Measurements from ENCODE around the gene SH3TC1. TPM values are rescaled to one million over a fixed set of nuclear protein-coding genes. Genes with fewer than 3 reads are reported as not detected.

SH3TC1 gene
- polyA plus RNA-seq, 3 donors from 2014 or later: 3.4 to 18.1 (median 4.2) TPM

DNA sequence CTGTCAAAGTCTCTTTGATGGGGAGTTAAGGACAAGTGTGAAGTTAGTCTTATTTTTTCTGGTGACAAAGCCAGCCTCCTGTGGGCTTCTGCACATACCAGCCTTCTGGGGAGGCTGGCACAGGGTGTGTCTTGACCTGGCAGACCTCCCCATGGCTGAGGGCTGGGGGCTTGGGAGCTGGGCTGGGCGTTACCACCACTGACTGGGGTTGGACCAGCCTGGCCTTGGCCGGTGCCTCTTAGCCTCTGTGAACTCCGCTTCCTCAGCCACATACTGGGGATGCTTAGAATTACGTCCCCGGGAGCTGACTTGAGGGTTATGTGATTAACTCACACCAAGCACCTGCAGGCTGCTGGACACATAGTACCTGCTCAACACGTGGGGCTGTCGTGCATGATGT, 14.0 kb downstream of the SH3TC1 start:
- Mint-ChIP-seq H3K36me3 (peaks cover 0 to 8% (median 0%) of the 10 kb centered on the region in 3 donors), H3K27ac (no peak overlapping the region), H3K27me3 (ENCODE audit: low read depth in 3 of 3) (peaks cover 0 to 6% (median 0%) of the 10 kb centered on the region in 3 donors), H3K9me3 (no peaks in the 10 kb centered on the region), H3K4me3 (no peak overlapping the region), H3K4me1 (no peaks in the 10 kb centered on the region)
- no peak for DNase-seq

DNA sequence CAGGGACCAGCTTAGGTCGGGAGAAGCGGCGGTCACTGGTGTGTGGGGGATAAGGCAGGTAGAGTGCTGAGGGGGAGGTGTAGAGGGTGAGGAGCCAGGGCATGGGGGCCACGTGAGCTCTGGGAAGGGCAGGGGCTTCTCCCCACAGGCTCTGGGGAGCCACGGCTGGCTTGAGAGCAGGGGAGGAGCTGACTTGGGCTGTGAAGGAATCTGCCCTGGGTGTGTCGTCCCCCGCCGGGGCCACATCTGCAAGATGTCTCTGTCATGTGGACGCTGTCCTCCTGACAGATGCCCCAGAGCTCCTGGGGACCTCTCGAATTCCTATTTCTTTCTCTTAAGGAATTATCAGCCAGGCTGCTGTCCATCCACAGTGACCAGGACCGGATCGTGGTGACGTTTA, 15.0 kb downstream of the SH3TC1 start:
- Mint-ChIP-seq H3K36me3 (peaks cover 0 to 8% (median 0%) of the 10 kb centered on the region in 3 donors), H3K27ac (no peak overlapping the region)
- no peak for DNase-seq

DNA sequence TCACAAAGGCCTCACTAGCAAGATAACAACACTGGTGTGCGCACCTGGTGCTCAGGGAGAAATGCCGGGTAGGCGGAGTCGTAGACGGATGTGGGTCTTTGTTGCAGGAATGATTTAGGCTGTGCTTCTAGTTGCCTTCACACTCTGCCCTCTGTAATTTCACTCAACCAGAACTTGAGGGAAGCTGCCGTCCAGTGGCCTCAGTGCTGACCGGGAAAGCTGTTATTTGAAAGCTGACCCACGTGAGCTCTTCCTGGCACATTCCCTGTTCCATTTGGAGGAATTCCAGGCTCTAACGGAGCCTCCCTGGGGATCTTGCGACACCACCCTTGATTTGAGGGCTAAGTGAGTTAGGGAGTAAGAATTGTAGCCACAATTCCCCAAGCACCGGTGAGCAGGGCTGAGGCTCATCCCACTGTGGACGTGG, 15.9 kb downstream of the SH3TC1 start:
- H3K27ac Mint-ChIP-seq: no peak overlapping the region
- peaks cover 0 to 6% (median 0%) of the 10 kb centered on the region in 3 donors for H3K27me3 Mint-ChIP-seq (ENCODE audit: low read depth in 3 of 3)
- DNase-seq: no peak
- H3K4me1 Mint-ChIP-seq: no peaks in the 10 kb centered on the region
- no peaks in the 10 kb centered on the region for H3K9me3 Mint-ChIP-seq
- H3K36me3 Mint-ChIP-seq: peaks cover 4 to 12% (median 6%) of the 10 kb centered on the region in 3 donors
- H3K4me3 Mint-ChIP-seq: no peak overlapping the region

More for the DNA sequence above, 15.0 kb downstream of the SH3TC1 start:
- Mint-ChIP-seq H3K27me3 (ENCODE audit: low read depth in 3 of 3) (peaks cover 0 to 6% (median 0%) of the 10 kb centered on the region in 3 donors), H3K4me1 (no peaks in the 10 kb centered on the region), H3K4me3 (no peak overlapping the region), H3K9me3 (no peaks in the 10 kb centered on the region)

DNA sequence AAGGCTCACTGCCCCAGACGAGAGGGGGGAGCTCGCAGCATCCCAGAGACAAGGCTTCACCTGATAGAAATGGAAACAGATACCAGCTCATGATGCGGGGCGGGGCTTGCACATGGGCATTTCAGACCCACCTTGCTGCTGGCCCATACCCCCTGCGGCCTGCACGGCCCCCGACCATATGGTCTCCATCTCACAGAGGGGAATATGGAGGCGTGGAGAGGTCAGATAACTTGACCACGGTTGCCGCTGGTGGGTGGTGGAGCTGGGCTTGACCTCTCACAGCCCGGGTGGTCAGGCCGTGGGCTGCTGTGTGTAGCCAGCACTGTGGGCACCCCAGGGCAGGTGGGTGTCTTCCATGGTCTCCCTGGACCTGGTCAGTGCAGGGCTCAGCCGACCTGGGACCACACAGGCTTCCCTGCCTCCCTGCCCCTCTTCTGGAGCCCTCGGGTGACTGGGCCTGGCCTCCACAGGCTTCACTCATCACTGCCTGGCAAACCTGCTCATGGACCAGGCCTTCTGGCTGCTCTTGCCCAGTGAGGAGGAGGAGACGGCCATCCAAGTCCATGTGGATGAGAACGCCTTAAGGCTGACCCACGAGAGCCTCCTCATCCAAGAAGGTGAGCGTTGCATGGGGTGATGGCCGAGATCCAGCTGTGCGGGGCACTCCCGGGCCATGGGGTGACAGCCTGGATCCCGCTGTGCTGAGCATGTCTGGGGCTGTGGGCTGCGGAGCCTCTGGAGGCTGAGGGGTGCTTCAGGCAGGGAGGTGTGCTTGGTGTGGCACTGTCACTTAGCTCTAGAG, 16.8 kb downstream of the SH3TC1 start:
- no peak overlapping the region for H3K27ac Mint-ChIP-seq
- no peaks in the 10 kb centered on the region for H3K4me1 Mint-ChIP-seq
- peaks cover 0 to 6% (median 0%) of the 10 kb centered on the region in 3 donors for H3K27me3 Mint-ChIP-seq (ENCODE audit: low read depth in 3 of 3)
- H3K9me3 Mint-ChIP-seq: no peaks in the 10 kb centered on the region
- peaks cover 8 to 21% (median 8%) of the 10 kb centered on the region in 3 donors for H3K36me3 Mint-ChIP-seq
- DNase-seq: no peak
- H3K4me3 Mint-ChIP-seq: no peak overlapping the region

DNA sequence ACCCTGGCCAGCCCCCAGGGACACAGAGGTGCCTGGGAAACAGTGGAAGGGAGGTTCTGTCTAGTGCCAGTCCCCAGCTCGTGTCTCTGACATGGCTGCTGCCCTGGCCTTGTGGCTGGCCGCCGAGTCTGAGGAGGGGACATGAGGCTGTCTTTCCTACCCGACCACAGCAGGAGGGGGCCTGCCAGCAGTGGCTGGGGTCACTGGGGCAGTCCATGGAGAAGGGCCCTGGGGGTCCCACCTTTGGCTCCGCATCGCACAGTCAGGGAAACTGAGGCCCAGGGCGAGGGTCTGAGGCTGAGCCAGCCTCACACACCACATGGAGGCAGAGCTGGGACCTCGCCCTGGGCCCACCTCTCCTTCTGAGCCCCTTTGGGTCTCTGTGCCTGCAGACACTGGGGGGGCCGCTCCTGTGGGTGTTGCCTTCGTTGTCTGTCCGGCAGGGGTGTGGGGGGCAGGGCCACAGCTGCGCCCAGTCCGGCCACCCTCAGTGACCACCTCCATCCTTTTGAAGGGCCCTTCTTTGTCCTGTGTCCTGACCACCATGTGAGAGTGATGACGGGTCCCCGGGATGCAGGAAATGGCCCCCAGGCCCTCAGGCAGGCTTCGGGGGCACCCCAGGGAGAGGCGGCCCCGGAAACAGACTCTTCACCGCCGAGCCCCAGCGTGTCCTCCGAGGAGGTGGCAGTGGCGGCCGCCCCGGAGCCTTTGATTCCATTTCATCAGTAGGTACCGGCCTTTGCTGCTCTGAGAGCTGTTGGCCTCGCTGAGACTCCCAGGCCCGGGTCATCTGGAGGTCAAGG, 17.6 kb downstream of the SH3TC1 start:
- H3K9me3 Mint-ChIP-seq: no peaks in the 10 kb centered on the region
- no peak overlapping the region for H3K4me3 Mint-ChIP-seq
- no peak overlapping the region for H3K27ac Mint-ChIP-seq
- no peak for DNase-seq
- peaks cover 8 to 26% (median 13%) of the 10 kb centered on the region in 3 donors for H3K36me3 Mint-ChIP-seq
- H3K27me3 Mint-ChIP-seq (ENCODE audit: low read depth in 3 of 3): peaks cover 0 to 6% (median 0%) of the 10 kb centered on the region in 3 donors
- peaks cover 0 to 5% of the 10 kb centered on the region in 2 donors for H3K4me1 Mint-ChIP-seq

DNA sequence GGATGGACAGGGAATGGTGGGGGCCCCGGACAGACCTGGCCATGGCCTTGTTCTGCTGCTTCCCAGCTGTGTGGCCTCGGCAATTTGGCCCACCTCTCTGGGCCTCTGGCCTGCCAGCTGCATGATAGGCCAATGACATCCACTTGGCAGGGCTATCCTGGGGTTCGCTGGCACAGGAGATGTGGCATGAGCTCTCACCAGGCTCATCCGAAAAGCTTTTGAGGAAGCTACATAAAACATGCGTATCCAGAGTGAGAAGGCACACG, 18.1 kb downstream of the SH3TC1 start:
- H3K9me3 Mint-ChIP-seq: no peaks in the 10 kb centered on the region
- H3K27me3 Mint-ChIP-seq (ENCODE audit: low read depth in 3 of 3): peaks cover 0 to 4% (median 0%) of the 10 kb centered on the region in 3 donors
- no peak for DNase-seq
- H3K27ac Mint-ChIP-seq: no peak overlapping the region
- H3K4me3 Mint-ChIP-seq: no peak overlapping the region
- H3K36me3 Mint-ChIP-seq: peaks cover 8 to 31% (median 18%) of the 10 kb centered on the region in 3 donors
- H3K4me1 Mint-ChIP-seq: peaks cover 0 to 6% of the 10 kb centered on the region in 2 donors

DNA sequence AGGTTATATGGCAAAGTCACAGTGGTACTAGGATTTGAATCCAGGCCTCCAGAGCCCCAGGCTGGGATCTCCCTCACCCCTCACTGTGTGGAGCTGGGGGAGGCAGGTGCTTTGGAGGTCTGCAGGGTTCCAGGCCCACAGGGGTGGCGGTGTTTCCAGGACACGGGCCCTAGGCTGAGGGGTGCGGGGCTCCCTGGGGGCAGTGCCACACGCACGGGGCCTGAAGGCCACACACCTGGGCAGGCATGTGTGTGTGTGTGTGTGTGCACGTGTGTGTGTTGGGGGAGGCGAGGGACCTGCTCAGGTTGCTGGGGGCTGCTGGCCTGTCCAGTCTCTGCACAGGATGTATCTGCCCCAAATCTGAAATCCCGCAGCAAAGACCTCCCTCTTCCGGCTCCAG, 18.8 kb downstream of the SH3TC1 start:
- Mint-ChIP-seq H3K27me3 (ENCODE audit: low read depth in 3 of 3) (peaks cover 0 to 4% (median 0%) of the 10 kb centered on the region in 3 donors), H3K4me3 (no peak overlapping the region), H3K36me3 (peaks cover 8 to 35% (median 23%) of the 10 kb centered on the region in 3 donors), H3K27ac (no peak overlapping the region), H3K4me1 (peaks cover 0 to 6% of the 10 kb centered on the region in 2 donors), H3K9me3 (no peaks in the 10 kb centered on the region)
- no peak for DNase-seq

DNA sequence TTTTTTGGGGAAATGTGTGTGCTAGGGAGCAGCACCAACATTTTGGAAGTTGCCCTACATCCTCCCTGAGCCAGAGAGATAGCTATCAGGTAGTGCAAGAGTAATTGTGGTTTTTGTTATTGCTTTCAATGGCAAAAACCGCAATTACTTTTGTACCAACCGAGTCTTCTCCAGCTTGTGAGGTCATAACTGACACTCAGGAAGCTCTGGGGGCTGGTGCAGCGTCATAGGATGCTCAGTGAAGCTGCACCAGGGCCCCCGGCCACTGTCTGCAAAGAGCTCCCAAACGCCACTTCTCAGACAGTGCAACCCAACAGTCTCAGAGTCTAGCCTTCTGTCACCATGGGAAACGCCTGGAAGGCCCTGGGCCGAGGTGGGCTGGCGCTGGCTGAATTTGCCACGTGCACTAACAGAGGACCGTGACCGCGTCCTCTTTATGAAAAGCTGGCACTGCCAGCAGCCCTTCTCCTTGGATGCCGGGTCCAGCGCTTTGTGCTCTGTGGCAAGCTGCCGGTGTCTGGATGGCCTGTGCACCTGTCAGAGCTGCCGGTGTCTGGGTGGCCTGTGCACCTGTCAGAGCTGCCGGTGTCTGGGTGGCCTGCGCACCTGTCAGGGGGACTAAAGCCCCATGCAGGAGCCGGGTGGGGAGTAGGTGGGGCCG, 19.4 kb downstream of the SH3TC1 start:
- DNase-seq: no peak
- no peak overlapping the region for H3K4me3 Mint-ChIP-seq
- H3K9me3 Mint-ChIP-seq: no peaks in the 10 kb centered on the region
- H3K4me1 Mint-ChIP-seq: peaks cover 0 to 6% of the 10 kb centered on the region in 2 donors
- H3K36me3 Mint-ChIP-seq: peaks cover 8 to 35% (median 26%) of the 10 kb centered on the region in 3 donors
- no peak overlapping the region for H3K27ac Mint-ChIP-seq
- peaks cover 0 to 4% (median 0%) of the 10 kb centered on the region in 3 donors for H3K27me3 Mint-ChIP-seq (ENCODE audit: low read depth in 3 of 3)

DNA sequence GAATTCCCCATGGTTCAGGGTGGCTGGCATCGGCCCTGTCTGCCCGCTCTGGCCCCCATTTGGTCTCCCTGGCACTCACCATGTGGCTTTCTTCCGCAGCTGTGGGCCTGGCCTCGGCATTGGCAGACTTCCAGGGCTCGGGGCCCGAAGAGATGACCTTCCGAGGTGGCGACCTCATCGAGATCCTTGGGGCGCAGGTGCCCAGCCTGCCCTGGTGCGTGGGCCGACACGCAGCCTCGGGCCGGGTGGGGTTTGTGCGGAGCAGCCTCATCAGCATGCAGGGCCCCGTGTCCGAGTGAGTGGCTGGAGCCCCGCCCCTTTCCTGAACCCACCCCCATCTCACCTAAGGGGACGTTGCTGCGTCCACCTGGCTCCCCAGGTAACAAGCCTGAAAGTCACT, 20.1 kb downstream of the SH3TC1 start:
- no peak overlapping the region for H3K27ac Mint-ChIP-seq
- peaks cover 0 to 11% of the 10 kb centered on the region in 2 donors for H3K4me1 Mint-ChIP-seq
- peaks cover 8 to 41% (median 34%) of the 10 kb centered on the region in 3 donors for H3K36me3 Mint-ChIP-seq
- H3K9me3 Mint-ChIP-seq: no peaks in the 10 kb centered on the region
- H3K4me3 Mint-ChIP-seq: no peak overlapping the region
- peaks cover 0 to 4% (median 0%) of the 10 kb centered on the region in 3 donors for H3K27me3 Mint-ChIP-seq (ENCODE audit: low read depth in 3 of 3)
- no peak for DNase-seq

DNA sequence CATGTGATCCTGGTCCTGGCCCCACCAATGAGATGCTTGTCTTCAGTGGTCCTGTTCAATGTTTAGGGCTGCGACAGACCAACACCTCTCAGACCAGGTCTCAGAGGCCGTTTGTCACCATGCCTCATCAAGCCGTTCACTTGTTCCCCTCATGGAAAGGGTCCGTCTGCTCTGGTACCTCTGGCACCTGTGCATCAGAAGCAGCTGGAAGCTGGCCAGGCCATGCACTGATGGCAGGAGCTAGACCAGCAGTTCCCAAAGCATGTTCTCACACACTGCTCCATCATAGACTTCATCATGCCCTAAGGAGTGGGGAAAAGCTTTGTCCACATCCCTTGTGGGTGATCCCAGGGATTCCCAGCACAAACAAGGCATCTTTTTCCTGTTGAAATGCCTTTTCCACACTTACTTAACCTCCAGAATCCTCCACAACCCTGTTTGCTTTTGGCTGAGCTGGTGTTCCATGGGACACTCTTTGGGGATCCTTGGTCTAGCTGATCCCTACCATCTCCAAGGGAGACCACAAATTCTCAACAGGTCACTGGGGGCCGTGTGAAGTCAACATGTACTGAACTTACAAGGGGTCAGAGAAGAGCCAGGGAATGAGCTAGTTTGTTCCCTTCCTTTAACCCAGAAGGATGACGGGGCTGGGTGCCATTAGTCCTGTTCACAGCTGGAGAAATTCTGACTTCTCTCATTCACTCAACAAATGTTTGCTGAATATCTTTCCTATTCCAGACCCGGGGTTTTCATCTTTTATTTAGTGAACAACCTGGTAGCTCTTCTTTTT, 21.8 kb downstream of the SH3TC1 start:
- Mint-ChIP-seq H3K4me1 (peaks cover 5 to 23% of the 10 kb centered on the region in 2 donors), H3K36me3 (peaks cover 8 to 43% (median 39%) of the 10 kb centered on the region in 3 donors), H3K27ac (peak overlapping the region in 1 of 6 donors; percentile 66), H3K27me3 (ENCODE audit: low read depth in 3 of 3) (no peaks in the 10 kb centered on the region), H3K4me3 (no peak overlapping the region), H3K9me3 (no peaks in the 10 kb centered on the region)
- no peak for DNase-seq

DNA sequence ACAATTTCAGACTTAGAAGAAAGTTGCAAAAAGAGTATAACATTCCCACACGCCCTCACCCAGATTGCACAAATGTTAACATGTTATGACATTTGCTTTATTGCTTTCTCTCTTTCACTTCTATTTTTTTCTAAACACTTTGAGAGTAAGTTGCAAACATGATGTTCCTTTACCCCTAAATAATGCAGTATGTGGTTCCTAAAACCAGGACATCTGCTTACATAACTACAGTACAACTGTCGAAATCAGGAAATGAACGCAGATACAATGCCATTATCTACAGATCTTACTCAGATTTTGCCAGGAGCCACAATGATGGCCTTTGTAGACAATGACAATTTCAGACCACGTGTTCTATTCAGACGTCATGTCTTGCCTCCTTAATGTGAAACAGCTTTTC, 22.4 kb downstream of the SH3TC1 start:
- Mint-ChIP-seq H3K4me1 (peaks cover 5 to 23% of the 10 kb centered on the region in 2 donors), H3K27me3 (ENCODE audit: low read depth in 3 of 3) (no peaks in the 10 kb centered on the region), H3K9me3 (no peaks in the 10 kb centered on the region), H3K36me3 (peaks cover 8 to 45% (median 41%) of the 10 kb centered on the region in 3 donors), H3K27ac (peak overlapping the region in 5 of 6 donors; percentile 20 to 71 (median 61)), H3K4me3 (no peak overlapping the region)
- no peak for DNase-seq

DNA sequence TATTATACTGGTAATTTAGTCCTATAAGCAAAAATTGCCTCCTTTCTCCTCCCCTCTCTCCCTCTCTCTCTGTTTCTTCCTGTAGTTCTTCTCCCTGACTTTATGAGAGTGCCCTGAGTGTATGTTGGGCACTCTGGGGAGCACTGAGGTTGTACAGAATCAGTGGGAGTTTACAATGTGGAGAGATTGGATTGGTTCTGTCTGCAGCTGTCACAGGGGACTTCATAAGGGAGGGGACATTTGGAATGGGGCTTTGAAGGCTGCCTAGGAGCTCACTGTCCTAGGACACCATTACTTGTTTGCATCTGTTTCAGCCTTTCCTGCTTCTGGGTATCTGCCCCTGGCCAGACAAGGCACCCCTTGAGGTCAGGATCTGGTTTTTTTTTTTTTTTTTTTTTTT, 22.9 kb downstream of the SH3TC1 start:
- no peaks in the 10 kb centered on the region for H3K9me3 Mint-ChIP-seq
- peaks cover 5 to 23% of the 10 kb centered on the region in 2 donors for H3K4me1 Mint-ChIP-seq
- H3K27me3 Mint-ChIP-seq (ENCODE audit: low read depth in 3 of 3): no peaks in the 10 kb centered on the region
- no peak overlapping the region for H3K4me3 Mint-ChIP-seq
- H3K36me3 Mint-ChIP-seq: peaks cover 8 to 47% (median 43%) of the 10 kb centered on the region in 3 donors
- H3K27ac Mint-ChIP-seq: peak overlapping the region in 2 of 6 donors; percentile 11 to 39
- DNase-seq: no peak
